Measurements from ENCODE around the gene RESP18. TPM values are rescaled to one million over a fixed set of nuclear protein-coding genes. Genes with fewer than 3 reads are reported as not detected.

Gene RESP18
- polyA plus RNA-seq, 1 donor from 2014 or later, result not detected

GRCh38 chr2:219369447-219369861, 36.9 kb upstream of the RESP18 start:
- Histone ChIP-seq H3K4me3 (ENCODE audit: low read length) (no peak overlapping the region), H3K9me2 (ENCODE audit: insufficient read depth, low read length) (no peaks in the 10 kb centered on the region), H3F3A (ENCODE audit: insufficient read depth, low read length, poor library complexity, severe bottlenecking) (no peaks in the 10 kb centered on the region), H4K20me1 (ENCODE audit: insufficient read depth) (no peaks in the 10 kb centered on the region), H3K27ac (ENCODE audit: low read length) (no peak overlapping the region), H3K9me3 (ENCODE audit: low read length) (no peaks in the 10 kb centered on the region), H3K4me2 (ENCODE audit: low read length) (no peak overlapping the region), H3K79me2 (replicated peaks; ENCODE audit: insufficient read depth, low read length) (no peaks in the 10 kb centered on the region), H3K9ac (ENCODE audit: low read length) (no peak overlapping the region), H2AFZ (ENCODE audit: low read depth, low read length) (no peak overlapping the region), H3K36me3 (ENCODE audit: insufficient read depth, low read length) (no peaks in the 10 kb centered on the region), H3K27me3 (ENCODE audit: insufficient read depth, low read depth, low read length) (no peaks in the 10 kb centered on the region)
- TF ChIP-seq TAF1 (IDR thresholded peaks at IDR 0.05; ENCODE audit: low read depth) (no peak), EZH2 (IDR thresholded peaks at IDR 0.05; ENCODE audit: borderline replicate concordance, insufficient read depth, low read length, poor library complexity, severe bottlenecking) (no peak), REST (IDR thresholded peaks at IDR 0.05; ENCODE audit: borderline replicate concordance) (no peak), POLR2AphosphoS5 (IDR thresholded peaks at IDR 0.05) (no peak), SMC3 (conservative IDR thresholded peaks at IDR 0.05; ENCODE audit: poor library complexity) (no peak), MXI1 (conservative IDR thresholded peaks at IDR 0.05; ENCODE audit: poor library complexity, severe bottlenecking) (no peak), RAD21 (conservative IDR thresholded peaks at IDR 0.05) (no peak), EP300 (conservative IDR thresholded peaks at IDR 0.05; ENCODE audit: poor library complexity, severe bottlenecking) (no peak), CTCF (IDR thresholded peaks at IDR 0.05; ENCODE audit: poor library complexity, severe bottlenecking) (no peak)

DNA sequence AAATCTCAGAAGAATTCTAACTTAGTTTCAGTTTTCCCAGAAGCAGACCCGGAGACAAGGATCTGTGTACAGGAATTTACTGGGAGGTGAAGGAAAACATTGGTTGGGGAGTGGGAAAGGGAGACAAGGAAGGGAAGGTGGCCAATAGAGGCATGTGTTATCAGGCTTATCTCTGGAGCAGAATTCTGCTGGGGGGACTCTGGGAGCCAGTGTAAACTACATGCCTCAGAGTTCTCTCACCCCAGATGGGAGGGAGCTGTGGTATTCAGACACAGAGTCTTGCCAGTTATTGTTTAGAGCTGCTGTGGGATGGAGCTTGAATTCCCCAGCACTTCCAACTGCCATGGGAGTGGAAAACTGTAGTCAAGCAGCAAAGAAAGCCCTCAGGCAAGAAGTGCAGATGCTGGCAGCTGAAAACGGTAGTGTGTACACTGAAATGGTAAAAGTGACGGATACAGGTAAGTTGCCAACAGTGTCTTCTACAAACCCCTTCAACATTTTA, 36.2 kb upstream of the RESP18 start:
- Histone ChIP-seq H3K9me2 (ENCODE audit: insufficient read depth, low read length) (no peaks in the 10 kb centered on the region), H3K9ac (ENCODE audit: low read length) (no peak overlapping the region), H4K20me1 (ENCODE audit: insufficient read depth) (no peaks in the 10 kb centered on the region), H3K4me2 (ENCODE audit: low read length) (no peak overlapping the region), H2AFZ (ENCODE audit: low read depth, low read length) (no peak overlapping the region), H3K4me3 (ENCODE audit: low read length) (no peak overlapping the region), H3K27ac (ENCODE audit: low read length) (no peak overlapping the region), H3F3A (ENCODE audit: insufficient read depth, low read length, poor library complexity, severe bottlenecking) (no peaks in the 10 kb centered on the region), H3K9me3 (ENCODE audit: low read length) (no peaks in the 10 kb centered on the region), H3K79me2 (replicated peaks; ENCODE audit: insufficient read depth, low read length) (no peaks in the 10 kb centered on the region), H3K36me3 (ENCODE audit: insufficient read depth, low read length) (no peaks in the 10 kb centered on the region), H3K27me3 (ENCODE audit: insufficient read depth, low read depth, low read length) (no peaks in the 10 kb centered on the region)
- TF ChIP-seq CTCF (IDR thresholded peaks at IDR 0.05; ENCODE audit: poor library complexity, severe bottlenecking) (no peak), TAF1 (IDR thresholded peaks at IDR 0.05; ENCODE audit: low read depth) (no peak), SMC3 (conservative IDR thresholded peaks at IDR 0.05; ENCODE audit: poor library complexity) (no peak), EZH2 (IDR thresholded peaks at IDR 0.05; ENCODE audit: borderline replicate concordance, insufficient read depth, low read length, poor library complexity, severe bottlenecking) (no peak), RAD21 (conservative IDR thresholded peaks at IDR 0.05) (no peak), EP300 (conservative IDR thresholded peaks at IDR 0.05; ENCODE audit: poor library complexity, severe bottlenecking) (no peak), REST (IDR thresholded peaks at IDR 0.05; ENCODE audit: borderline replicate concordance) (no peak)
